ENCODE data around the gene DNASE1L3.

- no peak for TF ChIP-seq JUNB (IDR thresholded peaks at IDR 0.05)
- no peak for TF ChIP-seq ZFP36 (IDR thresholded peaks at IDR 0.05; ENCODE audit: borderline replicate concordance, partially characterized antibody)
- TF ChIP-seq EP300 (IDR thresholded peaks at IDR 0.05) = no peak
- TF ChIP-seq MAFK (IDR thresholded peaks at IDR 0.05; ENCODE audit: partially characterized antibody) = no peak
Measured at GRCh38 chr3:58177747-58178527, 32.8 kb downstream of the DNASE1L3 start.

Data from A549 (cell line).